GM21447 (cell line): Measurements from ENCODE around the gene ULK3.

ENCODE experiments used
- ATAC-seq: cut with Tn5 transposase; IDR thresholded peaks from one replicate; pipeline ENCODE4 v1.9.1; 2021; ENCODE audit not compliant: unreplicated experiment

The ULK3 gene

DNA sequence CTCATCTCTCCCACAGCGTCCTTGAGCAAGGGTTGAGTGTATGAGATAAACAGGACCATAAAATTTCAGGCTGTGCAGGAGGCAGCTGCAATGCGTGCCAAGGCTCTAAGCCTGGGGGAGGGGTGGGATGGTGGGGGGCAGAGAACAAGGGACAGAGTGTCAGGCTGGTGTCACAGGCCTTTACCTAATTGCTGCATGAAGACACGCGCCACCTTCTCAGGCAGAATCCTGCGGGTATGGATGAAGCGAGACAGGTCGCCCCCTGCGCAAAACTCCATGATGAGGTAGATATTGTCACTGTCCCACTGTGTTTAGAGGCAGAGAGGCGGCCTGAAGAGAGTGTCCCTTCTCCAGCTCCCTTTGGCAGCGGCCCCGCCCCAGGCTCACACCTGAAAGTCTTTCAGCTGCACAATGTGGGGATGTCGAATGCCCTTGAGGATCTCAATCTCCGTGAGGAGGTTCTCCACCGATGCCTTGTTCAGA is 1.0 kb downstream of the ULK3 start:
- ATAC-seq, result no peak

GRCh38 chr15:74840851-74841775 is 1.8 kb downstream of the ULK3 start:
- ATAC-seq, result no peak

DNA sequence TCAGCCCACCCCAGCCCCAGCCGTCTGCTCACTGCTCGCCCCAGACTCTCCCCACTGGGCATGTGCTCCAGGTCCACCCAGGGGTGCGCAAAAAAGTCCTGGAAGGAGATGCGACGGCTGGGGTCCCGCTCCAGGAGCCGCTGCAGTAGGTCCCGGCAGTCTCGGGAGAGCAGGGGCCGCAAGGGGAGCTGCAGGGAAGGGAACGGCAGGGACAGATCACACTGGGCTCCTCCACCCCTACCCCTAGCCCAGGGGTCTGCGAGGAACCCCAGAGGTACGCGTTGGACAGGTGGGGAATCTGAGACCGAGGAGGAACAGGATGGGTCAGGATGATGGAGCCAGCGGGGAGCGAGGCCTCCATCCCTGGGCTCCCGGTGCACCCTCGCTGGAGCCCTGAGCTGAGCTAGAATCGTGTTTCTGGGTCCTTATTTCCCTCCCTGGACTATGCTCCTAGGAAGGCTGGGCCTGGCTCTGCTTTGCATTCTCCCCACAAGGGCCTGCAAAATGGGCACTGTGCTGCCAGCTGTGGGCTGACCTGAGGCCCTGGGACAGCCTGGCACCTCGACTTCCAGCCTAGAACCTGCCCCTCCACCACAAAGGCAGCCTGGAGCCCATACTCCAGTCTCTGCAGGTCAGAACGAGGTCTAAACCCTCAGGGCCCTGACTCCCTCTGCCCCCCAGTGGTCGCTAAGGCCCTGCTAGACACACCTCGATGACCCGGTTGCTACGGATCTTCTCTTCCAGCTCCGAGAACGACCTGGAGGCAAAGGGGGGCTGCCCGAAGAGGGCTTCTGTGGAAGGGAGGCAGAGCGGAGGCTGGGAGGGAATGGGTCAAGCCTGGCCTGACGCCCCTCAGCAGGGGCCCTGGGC is 3.2 kb downstream of the ULK3 start:
- no peak for ATAC-seq

DNA sequence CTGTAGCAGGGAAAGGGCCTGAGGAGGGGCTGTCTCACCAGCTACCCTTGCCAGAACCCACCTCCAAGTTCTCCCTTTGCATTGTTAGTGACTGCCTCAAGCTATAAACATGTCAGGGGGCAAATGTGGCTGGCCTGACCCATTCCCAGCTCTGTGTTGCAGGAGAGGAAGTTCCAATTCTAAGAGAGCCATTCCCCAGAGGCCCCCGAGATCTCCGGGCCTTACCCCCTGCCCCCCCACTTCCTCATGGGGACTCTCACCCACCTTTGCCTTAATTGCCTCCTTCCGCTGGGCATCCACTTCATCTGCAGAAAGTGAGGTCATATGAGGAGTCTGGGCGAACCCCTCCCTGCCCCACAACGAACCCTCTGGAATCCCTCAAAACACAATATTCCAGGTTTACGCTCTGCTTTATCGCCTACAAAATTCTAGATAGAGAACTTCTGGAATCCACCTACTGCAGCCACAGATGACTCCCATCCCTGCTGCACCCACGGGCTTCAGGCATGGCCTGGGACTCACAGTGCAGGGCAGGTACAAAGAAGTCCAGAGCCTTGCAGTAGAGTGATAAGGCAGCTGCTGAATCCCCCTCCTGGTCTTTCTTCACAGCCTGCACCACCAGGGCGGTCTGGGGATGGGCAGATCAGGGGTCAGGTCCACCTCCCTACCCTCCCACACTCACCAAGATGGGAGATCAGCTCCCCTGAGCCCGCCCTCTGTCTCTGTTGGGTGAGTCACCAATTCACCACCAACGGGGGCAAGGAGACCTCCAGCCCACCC is 4.0 kb downstream of the ULK3 start:
- ATAC-seq, result no peak

- no peak for ATAC-seq
These were observed 4.8 kb downstream of the ULK3 start for GRCh38 chr15:74838137-74838516.

DNA sequence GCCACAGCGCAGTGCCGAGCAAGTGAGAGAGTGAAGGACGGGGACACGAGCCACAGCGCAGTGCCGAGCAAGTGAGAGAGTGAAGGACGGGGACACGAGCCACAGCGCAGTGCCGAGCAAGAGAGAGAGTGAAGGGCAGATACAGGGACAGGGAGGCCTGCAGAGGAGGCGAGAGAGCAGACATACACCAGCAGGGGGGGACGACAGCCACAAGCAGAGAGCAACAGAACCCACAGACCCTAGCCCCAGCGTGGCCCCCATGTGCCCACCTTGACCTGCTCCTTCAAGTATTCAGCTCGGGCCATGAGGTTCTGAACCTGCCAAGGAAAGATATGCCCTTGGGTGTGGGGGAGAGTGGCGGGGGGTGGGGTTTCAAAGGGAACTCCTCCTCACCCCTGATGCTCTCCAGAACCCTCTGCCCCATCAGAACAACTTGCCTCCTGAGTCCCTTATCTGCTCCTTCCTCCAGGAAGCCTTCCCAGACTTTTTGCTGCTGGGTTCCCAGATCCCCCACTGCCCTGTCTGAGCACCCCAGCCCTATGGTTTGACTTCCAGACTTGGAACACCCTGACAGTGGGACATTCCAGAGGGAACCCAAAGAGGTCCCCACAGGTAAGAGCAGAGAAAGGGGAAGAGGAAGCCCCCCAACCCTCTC is 5.3 kb downstream of the ULK3 start:
- ATAC-seq, result no peak

GRCh38 chr15:74836846-74837245 is 6.1 kb downstream of the ULK3 start:
- ATAC-seq, result no peak

DNA sequence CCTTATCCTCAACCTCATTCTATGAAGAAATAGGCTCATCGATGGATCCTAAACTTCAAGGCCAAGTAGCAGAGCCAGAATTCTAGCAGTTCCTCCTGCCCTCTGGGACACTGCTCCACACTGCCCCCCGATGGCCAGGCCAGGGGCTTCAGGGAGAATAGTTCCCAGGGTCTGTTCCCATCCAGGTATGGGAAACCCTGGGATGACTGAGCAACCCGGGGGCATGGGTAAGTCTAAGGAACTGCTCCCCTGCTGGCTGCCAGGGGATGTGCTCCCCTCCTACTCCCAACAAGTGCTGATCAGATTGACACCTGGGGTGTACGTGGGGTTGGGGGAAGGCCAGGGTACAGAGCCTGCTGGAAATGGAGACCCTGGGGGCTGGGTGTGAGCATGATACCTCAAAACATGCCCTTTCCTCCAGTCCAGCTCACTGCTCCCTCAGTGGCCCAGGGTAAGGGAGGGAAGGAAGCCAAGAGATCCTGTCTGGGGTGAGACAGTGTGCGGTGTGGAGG is 7.6 kb downstream of the ULK3 start:
- no peak for ATAC-seq

GRCh38 chr15:74833376-74834107 is 9.4 kb downstream of the ULK3 start:
- ATAC-seq, result no peak

DNA sequence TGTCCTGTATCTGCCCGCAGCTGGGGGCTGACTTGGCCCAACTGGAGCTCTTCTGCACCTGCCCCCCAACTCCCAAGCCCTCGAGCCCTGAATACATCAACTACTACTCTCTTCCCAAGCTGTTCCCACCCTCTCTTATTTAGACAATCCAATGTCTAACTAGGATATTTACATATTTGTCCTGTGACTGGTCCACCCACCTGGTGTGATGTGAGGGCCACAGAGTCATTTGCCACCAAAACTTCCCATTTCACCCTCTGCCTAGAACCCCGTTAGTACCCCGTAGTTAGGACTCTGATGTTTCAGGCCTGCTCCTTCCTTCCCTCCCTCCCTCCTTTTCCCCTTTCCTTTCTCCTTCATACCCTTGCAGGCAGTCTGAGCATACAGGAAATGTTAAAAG is 10.1 kb downstream of the ULK3 start:
- no peak for ATAC-seq

- no peak for ATAC-seq
These were observed 11.0 kb downstream of the ULK3 start for GRCh38 chr15:74831813-74832495.

DNA sequence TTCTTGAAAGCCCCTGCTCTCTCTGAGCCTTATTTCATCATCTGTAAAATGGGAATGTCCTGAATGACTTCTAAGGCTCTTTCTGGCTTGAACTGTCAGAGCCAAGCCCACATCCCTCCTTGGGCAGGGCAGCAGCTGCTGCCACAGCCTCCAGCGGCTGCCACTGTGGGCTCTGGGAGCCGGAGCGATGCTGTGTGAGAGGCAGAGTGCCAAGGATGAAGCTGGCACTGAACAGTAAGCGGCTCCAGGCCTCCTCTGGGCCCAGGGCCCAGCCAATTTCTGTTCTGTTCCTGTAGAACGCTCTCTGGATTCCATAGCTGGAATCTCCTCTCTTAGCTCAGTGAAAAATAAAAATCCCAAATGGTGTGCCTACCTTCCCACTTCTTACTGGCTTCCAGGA is 12.1 kb downstream of the ULK3 start:
- ATAC-seq, result no peak

GRCh38 chr15:74829991-74830390 is 13.0 kb downstream of the ULK3 start:
- no peak for ATAC-seq

DNA sequence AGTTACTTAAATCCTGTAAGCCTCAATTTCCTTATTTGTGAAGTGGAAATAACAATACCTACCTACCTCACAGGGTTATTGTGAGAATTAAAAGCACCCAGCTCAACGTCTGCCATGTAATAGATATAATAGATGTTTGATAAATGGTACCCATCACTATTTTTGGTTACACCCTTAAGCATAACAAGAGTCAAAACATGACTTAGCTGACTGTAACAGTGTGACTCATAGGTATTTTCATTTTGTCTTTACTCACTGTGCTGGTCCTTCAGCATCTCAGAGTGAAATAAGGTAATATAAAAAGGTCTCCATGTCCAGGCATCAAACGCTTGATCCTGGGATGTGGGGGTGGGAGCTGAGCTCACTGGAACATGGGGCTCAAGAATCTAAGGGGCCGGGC is 13.5 kb downstream of the ULK3 start:
- ATAC-seq, result no peak

DNA sequence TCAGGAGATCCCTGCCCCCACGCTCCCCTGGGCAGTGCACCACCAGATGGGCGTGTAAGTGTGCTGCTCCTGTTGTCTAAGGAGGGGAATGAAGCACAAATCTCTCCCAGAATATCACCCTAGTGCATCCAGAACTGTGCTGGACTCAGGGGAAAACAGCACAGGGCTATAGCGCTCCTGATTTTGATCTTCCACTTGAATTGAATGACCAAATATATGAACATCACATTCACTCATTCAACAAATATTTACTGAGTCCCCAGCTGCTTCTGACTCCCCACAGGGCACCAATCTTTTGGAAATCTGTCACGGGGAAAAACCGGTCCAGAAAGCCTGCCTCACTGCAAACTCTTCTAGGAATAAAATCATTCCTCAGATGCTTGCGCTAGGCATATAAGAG is 14.1 kb downstream of the ULK3 start:
- ATAC-seq, result no peak

- no peak for ATAC-seq
These were observed 15.3 kb downstream of the ULK3 start for GRCh38 chr15:74827614-74828013.

- no peak for ATAC-seq
These were observed 16.0 kb downstream of the ULK3 start for GRCh38 chr15:74826921-74827320.

GRCh38 chr15:74826364-74826819 is 16.6 kb downstream of the ULK3 start, which contains the start of gene CPLX3:
CPLX3 (plus strand) TSS chr15:74826627; CDS start chr15:74826704, 77 bp downstream.
- ATAC-seq, result no peak

DNA sequence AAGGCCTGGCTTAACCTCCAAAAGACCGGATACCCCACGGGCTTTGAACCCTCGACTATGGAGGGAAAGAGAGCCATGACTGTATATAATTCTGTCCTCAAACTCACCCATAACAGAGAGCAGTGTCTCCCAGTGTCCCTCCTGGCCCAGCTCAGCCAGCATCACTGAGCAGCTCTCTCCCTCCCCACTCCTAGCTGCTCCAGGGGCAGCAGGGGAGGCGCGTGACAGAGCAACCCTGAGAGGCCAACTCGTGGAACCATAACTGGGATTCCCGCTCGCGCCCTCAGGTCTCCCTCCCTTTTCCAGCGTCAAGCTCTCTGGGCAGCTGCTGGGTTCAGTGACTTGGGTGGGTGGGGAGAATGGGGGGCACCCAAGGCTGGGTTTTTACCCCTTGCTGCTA is 17.1 kb downstream of the ULK3 start:
- ATAC-seq, result no peak
